GM15510 (cell line): ENCODE measurements around the gene FOXA1.

ENCODE experiments used
- POLR2A ChIP-seq: IDR thresholded peaks from 3 replicates; pipeline ENCODE4 v1.6.1; 2011; ENCODE audit warnings: borderline replicate concordance; ENCODE audit not compliant: insufficient read length; ENCODE audit errors: extremely low read depth

The FOXA1 gene

DNA sequence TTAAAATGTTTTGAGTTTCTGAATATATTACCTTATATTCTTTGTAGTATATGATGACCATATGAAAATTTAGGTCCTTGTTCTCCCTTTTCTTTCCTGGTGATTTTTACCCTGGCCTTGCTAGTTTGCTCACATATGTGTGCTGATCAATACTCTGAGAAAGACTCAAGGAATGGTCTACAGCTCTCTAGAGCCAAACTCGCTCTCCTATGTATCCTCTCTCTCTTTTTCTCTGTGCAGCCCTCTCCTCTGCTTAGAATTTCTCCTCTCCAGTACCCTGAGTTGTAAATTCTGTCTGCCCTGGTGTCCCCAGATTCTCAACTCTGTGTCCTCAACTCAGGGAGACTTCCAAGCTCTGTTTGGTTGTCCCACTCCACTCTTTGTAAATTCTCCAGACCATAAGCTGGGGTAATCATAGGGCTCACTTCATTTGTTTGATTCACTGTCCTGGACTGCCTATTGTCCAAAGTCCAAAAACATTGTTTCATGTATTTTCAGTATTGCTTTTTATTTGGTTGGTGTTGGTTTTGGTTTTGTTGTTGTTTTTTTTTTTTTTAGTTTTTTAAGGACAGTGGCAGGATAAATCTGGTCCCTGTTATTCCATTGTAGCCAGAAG is 41.0 kb downstream of the FOXA1 start:
- TF ChIP-seq POLR2A, result no peak

DNA sequence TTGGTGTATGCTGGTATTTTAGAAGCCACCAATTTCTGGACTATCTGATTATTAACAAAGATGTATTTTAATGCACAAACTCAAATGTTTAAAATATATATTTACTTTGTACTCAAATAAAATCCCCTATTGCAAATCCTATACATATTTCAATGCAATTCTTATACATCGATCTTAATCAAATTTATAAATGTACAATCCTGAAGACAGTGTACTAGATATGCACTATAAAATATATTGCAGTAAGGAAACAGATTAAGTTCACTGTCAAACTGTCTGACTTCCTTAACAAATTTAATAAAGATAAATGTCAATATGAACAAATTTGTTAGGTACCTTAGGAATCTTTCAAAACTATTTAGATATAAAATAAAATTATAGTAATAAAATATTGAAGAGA is 43.9 kb downstream of the FOXA1 start:
- no peak for TF ChIP-seq POLR2A

DNA sequence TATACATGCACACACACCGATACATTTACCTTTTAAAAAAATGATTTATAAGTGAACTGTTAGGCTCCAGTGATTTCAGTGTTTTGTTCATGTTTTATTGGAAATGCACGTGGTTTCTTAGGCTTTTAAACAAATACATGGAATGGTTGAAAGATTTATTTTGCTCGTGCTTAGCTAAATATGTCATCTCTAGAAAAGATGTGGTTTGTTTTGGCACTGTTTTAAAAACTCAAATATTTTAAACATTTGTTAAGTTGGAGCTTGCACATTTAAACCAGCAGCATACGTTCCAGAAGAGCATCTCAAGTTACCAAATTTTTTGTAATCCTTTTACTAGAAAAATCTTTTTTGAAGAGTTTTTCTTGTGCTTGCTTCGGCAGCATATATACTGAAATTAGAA is 44.5 kb downstream of the FOXA1 start:
- TF ChIP-seq POLR2A, result no peak

DNA sequence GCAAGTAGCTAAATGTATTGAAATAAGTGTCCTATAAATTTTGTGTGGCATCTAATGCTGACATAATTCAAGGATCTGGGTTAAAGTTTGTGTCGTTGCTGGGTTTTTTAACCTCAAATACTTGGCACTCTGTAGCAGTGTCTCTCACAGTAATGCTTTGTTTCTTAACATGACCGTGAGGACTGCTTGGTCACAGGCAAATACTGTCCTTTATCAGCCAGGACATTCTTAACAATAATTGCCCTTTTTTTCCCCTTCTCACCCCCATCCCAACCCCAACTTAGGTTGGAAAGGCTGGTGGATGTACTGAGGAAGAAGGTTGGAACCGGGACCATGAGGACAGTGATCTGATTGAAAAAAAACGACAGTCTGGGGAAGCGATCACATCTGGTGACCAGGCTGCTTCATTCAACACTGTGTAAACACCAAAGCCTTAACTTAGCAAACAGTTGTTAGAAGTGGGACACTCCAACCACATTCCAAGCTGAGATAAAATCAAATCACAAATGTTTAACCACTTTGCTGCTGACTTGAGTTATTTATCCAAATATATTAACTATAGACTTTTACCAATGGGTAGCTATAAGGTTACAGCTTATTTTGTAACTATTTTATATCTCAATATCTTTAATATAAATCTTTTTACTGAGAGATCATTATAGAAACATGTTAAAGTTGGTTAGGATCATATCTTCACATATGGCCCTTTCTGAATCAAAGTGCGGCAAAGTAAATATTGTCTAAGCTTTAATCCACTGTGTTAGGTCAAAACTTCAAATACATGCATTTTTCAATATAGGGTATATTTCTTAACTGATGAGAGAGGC is 48.2 kb downstream of the FOXA1 start:
- TF ChIP-seq POLR2A, result no peak

- TF ChIP-seq POLR2A, result no peak
Observed at GRCh38 chr14:37545174-37545573, 49.9 kb downstream of the FOXA1 start.

DNA sequence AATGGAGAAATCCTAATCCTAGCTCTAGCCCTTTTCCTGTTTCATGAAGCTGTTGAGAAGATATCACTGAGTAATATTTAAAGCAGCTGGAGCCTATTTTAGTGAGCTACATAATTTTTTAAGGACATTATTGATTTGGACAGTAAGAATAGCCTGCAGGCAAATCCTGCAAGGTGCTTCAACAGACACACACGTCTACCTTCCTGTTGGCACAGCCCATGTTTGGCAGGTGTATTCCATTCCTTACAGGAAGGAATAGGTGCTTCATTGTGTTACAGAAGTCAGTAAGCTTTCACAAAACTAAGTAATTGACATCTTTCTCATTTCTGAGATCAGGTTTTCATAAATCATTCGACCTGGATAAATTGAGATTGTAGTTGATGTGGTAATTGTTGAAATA is 50.6 kb downstream of the FOXA1 start:
- TF ChIP-seq POLR2A, result no peak

GRCh38 chr14:37539992-37540391 is 55.1 kb downstream of the FOXA1 start:
- TF ChIP-seq POLR2A, result no peak
